SK-N-SH treated with all-trans-retinoic acid at 6 μM for 48 hours (cell line): ENCODE measurements around the gene EIF2B4.

Experiments
- ARNTL ChIP-seq: fragments of 450-650 bp; formaldehyde crosslinking; IDR thresholded peaks from 2 replicates; pipeline ENCODE4 v1.5.0; 2020; ENCODE audit warnings: low read depth, mild to moderate bottlenecking, moderate library complexity, borderline replicate concordance
- CSRNP3 ChIP-seq: fragments of 250-450 bp; sonication (Bioruptor Pico); IDR thresholded peaks from 2 replicates; pipeline ENCODE4 v1.5.1; 2021; ENCODE audit warnings: mild to moderate bottlenecking, moderate library complexity
- ESRRG ChIP-seq: fragments of 250-450 bp; sonication (Bioruptor Pico); IDR thresholded peaks from 2 replicates; pipeline ENCODE4 v1.6.1; 2021; ENCODE audit warnings: mild to moderate bottlenecking
- ISL1 ChIP-seq: fragments of 250-450 bp; sonication (Bioruptor Pico); IDR thresholded peaks from 2 replicates; pipeline ENCODE4 v2.1.2; 2022; ENCODE audit warnings: mild to moderate bottlenecking, moderate library complexity
- PATZ1 ChIP-seq: fragments of 250-450 bp; sonication (Bioruptor Pico); IDR thresholded peaks from 2 replicates; pipeline ENCODE4 v1.8.0; 2020; ENCODE audit warnings: mild to moderate bottlenecking, moderate library complexity, borderline replicate concordance
- POU6F1 ChIP-seq: fragments of 250-450 bp; sonication (Bioruptor Pico); IDR thresholded peaks from 2 replicates; pipeline ENCODE4 v1.8.0; 2021; ENCODE audit warnings: low read depth, mild to moderate bottlenecking, moderate library complexity, borderline replicate concordance
- RARB ChIP-seq: fragments of 250-450 bp; sonication (Bioruptor Pico); IDR thresholded peaks from 2 replicates; pipeline ENCODE4 v1.8.0; 2021; ENCODE audit warnings: mild to moderate bottlenecking, moderate library complexity
- TCF4 ChIP-seq: fragments of 250-450 bp; sonication (Bioruptor Pico); IDR thresholded peaks from 2 replicates; pipeline ENCODE4 v1.8.0; 2021; ENCODE audit warnings: mild to moderate bottlenecking, moderate library complexity, borderline replicate concordance
- TOX ChIP-seq: fragments of 250-450 bp; sonication (Bioruptor Pico); IDR thresholded peaks from 2 replicates; pipeline ENCODE4 v1.8.0; 2021; ENCODE audit warnings: mild to moderate bottlenecking, moderate library complexity, borderline replicate concordance
- TSHZ2 ChIP-seq: fragments of 250-450 bp; sonication (Bioruptor Pico); IDR thresholded peaks from 2 replicates; pipeline ENCODE4 v1.5.0; 2020; ENCODE audit warnings: mild to moderate bottlenecking, moderate library complexity
- ZC3H10 ChIP-seq: fragments of 250-450 bp; sonication (Bioruptor Pico); IDR thresholded peaks from 2 replicates; pipeline ENCODE4 v1.5.1; 2021; ENCODE audit warnings: mild to moderate bottlenecking, moderate library complexity
- ZFP3 ChIP-seq: fragments of 250-450 bp; sonication (Bioruptor Pico); IDR thresholded peaks from 2 replicates; pipeline ENCODE4 v1.5.0; 2020; ENCODE audit warnings: mild to moderate bottlenecking, moderate library complexity
- ZFP30 ChIP-seq: fragments of 450-650 bp; formaldehyde crosslinking; IDR thresholded peaks from 2 replicates; pipeline ENCODE4 v1.5.0; 2022; ENCODE audit warnings: mild to moderate bottlenecking, moderate library complexity

GRCh38 chr2:27416151-27416550 is 46.0 kb upstream of the EIF2B4 start:
- TF ChIP-seq ARNTL (CRISPR knock-in tag) (no peak), ZFP3 (no peak), PATZ1 (CRISPR knock-in tag) (no peak), TOX (CRISPR knock-in tag) (no peak), ZFP30 (CRISPR knock-in tag) (no peak), CSRNP3 (CRISPR knock-in tag) (no peak), ZC3H10 (no peak), TCF4 (no peak), RARB (CRISPR knock-in tag) (no peak), ESRRG (CRISPR knock-in tag) (no peak), POU6F1 (CRISPR knock-in tag) (no peak), TSHZ2 (CRISPR knock-in tag) (no peak), ISL1 (CRISPR knock-in tag) (no peak)
